Stimulated activated CD8-positive, alpha-beta memory T cell treated with anti-CD3 and anti-CD28 coated beads, Interleukin-7, amount 100 ng/mL, for 48 hours (primary cell): ENCODE results near the gene SLC44A1.

Experiments used
- DNase-seq, 2 donors: peaks; one replicate each; pipeline ENCODE4 v3.0.0-alpha.2; 2020; ENCODE audit warnings: low read depth in 1 of 2; ENCODE audit errors: extremely low read depth in 1 of 2

The SLC44A1 gene

DNA sequence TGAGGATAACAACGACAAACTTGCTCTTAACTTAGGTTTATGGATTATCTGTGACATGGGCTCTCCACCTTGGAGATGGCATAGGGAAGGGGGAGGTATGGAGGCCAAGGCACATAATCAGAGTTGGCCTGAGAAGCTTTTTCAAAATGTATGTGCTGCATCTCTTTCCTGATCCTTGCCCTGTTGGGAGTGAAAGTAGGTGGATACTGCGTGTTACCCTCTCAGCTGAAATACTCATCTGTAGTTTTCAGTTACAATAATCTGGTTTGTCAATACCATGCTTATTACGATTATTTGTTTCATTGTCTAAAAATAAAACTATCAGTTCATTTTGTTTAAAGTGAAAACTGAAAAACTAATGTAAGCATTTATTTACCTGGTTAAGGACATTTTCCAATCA lies 86.7 kb downstream of the SLC44A1 start:
- no peak for DNase-seq

DNA sequence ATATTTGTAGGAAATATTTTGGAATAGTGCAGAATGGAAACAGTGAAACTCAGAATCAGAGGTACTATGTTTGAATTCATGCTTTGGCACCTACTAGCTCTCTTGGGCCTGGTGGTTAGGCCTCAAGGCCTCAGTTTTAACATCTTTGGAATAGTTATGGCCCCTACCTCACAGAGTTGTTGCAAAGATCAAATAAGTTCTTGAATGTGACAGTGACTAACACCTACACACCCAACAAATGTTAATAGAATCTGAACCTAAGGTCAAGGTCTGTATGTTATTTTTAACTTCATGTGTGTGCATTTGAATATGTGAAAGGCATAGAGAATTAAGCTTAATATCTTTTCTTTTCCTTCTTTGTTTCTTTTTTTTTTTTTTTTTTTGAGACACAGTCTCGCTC lies 87.3 kb downstream of the SLC44A1 start:
- no peak for DNase-seq

DNA sequence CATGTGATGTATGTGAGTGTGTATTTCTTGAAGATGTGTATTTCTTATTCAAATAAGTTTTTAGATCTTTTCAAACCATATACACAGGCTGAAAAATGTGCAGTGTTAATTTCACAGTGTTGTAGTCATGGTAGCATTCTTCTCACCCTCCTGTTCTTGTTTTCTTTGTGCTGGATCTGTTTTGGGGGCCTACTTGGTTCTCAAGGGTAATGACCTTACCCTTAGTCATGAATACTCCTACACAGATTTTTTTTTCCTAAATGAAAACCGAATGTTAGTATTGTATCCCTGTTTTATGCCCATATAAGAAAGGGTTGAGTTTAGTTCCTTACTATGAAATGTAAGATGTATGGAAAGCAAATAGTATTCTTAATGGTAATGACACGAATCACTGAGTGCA lies 88.0 kb downstream of the SLC44A1 start:
- no peak for DNase-seq

DNA sequence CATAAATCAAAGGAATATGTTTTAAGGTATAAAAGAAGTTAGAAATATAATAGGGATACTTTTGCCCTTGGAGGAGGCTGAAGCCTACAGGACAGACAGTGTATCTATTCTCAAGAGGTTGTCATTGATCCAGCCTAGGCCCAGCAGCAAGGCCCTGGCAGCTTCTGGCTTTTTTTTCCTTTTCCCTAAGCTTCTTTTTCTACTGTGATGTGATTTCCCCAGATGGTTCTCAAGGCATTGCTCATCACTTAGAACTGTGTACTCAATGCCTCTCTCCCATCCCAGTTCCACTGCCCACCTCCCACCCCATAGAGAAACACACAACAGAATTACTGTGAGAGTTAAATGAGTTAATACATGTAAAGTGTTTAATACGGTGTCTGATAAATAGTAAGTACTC lies 88.6 kb downstream of the SLC44A1 start:
- DNase-seq, result no peak

DNA sequence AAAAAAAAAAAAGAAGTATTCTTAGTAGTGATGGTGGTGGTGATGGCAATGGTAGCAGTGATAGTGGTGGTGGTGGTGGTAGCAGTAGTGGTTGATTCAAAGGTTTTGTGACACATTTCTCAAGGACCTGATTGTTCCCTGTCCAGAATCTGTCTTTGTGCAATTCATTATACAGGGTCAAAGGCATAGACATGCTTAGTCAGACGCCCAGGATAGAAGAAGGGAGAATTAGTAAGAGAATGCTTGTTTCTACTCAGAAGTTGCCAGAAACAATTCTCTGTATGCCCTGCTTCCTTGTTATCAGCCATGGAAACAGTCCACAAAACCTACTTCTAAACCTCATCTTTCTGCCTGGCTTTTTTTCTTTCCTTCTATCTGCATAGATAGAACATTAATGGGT lies 89.4 kb downstream of the SLC44A1 start:
- no peak for DNase-seq

DNA sequence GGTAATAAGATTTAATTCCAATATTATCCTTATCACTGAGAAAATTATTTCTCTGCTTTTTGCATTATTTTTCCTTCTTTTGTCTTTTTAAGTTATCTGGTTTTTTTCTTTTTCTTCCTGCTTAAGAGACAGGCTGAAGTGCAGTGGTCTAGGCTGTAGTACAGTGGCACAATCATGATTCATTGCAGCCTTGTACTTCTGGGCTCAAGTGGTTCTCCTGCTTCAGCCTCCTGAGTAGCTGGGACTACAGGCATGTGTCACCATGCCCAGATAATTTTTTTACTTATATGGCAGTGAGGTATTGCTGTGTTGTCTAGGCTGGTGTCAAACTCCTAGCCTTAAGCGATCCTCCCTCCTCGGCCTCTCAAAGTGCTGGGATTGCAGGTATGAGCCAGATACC lies 93.9 kb downstream of the SLC44A1 start:
- no peak for DNase-seq

DNA sequence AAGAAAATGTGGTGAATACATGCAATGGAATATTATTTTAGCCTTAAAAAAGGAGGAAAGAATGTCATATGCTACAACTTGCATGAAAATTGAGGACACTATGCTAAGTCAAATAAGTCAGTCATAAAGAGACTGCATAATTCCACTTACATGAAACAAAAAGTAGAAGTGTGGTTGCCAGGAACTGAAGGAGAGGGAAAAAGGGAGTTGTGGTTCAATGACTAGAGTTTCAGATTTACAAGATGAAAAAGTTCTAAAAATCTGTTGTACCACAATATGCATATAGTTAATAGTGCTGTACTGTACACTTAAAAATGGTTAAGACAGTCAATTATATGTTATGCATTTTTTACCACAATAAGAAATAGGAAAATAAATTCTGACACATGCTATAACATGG lies 95.4 kb downstream of the SLC44A1 start:
- no peak for DNase-seq

DNA sequence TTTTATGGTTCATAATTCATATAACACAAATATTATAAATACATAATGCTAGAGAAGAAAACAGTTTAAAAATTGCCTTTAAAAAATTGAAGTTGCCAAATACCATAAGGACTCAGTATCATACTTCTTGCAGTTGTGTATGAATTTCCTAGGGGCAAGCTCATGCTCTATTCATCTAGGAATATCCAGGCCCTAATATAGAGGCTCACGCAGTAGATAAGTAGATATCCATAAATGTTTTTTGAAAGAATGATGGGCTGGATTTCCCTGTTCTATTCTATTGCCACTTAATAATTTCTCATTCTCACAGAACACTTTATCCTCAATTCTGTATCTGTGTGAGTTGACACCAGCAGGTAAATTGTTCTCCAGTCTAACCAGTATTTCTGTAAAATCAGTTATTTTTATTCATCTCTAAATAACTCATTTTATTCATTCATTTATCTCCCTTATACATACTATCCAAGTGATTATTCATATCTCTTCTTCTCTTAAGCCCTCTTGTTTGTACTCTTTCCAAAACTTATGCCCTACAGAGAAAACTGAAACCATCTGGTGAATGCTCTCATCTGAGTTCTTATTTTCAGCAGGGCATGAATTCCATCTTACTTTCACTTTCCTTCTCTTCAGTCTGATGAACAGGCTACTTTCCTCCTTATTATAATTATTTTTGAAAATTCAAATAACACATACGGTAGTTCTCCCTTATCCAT lies 97.1 kb downstream of the SLC44A1 start:
- DNase-seq, result no peak

DNA sequence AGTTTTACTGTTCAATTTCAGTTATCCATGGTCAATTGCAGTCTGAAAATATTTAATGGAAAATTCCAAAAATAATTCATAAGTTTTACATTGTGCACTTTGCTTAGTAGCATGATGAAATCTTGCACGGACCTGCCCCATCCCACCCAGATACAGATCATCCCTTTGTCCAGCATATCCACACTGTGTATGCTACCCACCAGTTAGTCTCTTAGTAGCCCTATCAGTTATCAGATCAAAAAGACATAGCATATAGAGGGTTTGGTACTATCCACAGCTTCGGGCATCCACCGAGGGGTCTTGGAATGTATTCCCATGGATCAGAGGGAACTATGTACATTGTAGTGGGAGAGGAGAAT lies 97.7 kb downstream of the SLC44A1 start:
- no peak for DNase-seq

DNA sequence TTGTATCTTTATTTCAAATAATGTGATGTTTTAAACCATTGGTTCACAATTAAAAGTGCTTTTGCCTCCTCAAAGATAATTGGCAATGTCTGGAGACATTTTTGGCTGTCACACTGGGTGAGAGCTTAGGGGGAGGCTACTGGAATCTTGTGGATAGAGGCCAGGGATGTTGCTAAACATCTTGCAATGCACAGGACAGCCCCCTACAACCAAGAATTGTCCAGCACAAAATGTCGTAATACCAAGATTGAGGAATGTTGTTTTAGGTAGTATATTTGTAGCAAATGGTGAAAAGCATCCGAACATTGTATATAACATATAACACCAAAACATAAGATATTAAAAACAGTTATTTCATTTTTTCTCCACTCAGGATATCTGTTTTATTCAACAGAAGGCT lies 99.8 kb downstream of the SLC44A1 start:
- no peak for DNase-seq

DNA sequence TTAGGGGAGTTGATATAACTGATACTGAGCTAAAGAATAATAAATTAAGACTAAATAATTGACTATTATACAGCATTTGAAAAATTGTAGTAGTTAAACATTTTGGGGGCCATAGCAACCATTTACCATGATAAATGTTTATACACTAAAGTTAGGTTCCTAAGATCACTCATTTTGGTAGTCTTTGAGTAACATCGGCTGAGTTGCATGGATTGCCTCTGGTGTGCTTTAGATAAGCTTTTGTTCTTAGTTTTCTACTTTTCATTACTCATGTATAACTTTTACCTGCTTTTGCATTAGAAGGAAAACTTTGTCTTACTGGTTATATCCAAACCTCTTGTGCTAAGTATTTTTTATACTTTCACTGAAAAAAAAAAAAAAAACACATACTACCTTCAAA lies 101.2 kb downstream of the SLC44A1 start:
- no peak for DNase-seq

DNA sequence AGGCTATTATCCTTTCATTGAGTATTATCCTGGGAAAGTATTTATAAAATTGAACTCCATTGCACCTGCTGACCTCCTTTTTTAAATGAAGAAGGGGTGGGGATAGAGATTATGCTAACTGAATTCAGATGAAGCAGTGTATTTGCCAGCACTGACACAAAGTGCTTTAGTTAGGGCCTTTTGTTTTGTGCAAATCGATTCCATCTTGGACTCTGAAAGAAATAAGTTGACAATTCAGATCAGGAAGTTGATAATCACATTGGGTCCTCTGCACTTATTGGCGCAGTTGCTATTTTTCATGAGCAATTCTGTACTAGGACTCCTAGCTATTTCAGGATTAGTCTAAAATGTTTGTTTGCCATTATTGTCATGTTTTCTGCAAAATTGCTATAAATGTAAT lies 101.8 kb downstream of the SLC44A1 start:
- no peak for DNase-seq

DNA sequence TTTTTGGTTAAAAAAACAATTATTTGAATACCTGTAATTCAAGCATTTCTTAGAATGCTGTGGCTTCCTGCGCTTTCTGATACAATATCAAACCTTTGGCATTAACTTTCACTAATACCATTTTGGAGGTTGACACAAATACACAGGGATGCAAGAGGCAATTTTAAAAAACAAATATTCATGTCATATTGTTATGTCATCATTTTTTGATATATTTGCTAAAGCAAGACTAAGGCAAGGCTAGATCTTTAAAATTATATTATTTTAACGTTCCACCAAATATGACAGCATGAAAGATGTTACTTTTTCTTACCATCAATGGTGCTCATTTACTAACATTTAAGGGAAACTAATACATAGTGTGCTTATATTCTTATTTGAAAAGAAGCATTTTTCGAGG lies 110.0 kb downstream of the SLC44A1 start:
- no peak for DNase-seq

DNA sequence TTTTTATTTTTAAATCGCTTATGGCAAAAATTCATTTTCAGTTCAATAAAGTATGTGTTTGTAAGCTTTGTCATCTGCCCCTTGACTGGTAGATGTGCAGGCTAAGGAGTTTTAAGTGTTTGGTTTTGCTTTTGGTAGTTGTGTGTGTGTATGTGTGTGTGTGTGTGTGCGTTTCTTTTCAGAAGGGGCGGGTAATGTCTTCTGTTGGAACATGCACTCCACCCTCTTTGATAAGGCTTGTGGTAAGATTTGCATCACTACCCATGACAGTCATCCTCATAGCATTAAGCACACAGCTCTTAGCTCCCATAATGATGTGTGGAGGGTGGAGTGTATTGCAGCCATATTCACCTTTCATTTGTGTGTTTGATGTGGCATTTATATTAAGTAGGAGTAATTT lies 111.3 kb downstream of the SLC44A1 start:
- DNase-seq, result no peak

DNA sequence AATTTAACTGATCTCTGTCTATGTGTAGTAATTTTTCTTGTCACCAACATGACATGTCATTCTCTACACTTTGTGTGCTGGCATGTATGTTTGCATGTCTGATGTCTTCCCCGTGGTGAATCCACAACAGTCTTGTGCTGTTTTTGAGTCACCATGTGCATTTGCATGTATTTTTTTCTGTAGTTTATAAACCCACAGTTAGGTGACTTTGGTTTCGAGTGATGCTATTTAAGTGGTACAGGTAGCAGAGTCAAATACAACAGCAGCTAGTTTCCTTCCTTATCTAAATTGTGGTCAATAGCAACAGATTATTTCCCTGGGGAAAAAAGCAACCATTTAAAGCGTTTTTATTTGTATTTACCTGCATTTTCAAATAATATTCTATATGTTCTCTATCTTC lies 113.5 kb downstream of the SLC44A1 start:
- no peak for DNase-seq

DNA sequence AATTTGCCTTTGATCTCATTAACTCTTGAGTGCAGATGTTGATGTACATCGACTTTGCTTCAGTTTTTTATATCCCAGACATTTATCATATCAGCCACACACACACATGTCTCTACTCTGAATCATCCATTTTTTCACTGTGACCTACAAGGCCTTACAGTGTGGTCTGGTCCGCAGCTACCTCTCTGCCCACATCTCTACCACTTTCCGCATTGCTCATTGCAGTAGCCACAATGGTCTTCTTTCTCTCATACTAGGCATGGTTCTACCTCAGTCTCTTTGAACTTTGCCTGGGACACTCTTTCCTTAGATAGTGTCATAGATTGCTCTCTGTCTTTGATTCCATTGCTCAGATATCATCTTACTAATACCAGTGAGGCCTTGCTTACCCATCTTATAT lies 115.4 kb downstream of the SLC44A1 start:
- peak; percentile 37 to 73 for DNase-seq

DNA sequence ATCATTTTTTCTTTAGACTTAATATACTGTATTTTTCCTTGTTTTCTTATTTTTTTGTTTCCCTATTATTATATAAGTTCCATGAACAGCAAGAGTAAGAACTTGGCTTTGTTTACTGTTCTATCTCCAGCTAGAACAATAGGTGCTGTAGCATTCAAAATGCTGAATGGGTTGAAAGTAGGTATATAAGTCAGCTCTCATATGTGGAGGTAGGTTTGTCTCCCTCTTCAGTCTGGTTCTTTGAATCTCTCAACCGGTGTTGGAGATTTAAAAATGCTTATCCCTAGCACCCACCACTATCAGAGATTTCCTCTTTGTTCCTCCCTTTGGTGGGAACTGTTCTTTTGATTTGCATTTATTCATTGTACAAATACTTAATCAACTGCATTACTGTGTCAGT lies 115.9 kb downstream of the SLC44A1 start:
- no peak for DNase-seq

DNA sequence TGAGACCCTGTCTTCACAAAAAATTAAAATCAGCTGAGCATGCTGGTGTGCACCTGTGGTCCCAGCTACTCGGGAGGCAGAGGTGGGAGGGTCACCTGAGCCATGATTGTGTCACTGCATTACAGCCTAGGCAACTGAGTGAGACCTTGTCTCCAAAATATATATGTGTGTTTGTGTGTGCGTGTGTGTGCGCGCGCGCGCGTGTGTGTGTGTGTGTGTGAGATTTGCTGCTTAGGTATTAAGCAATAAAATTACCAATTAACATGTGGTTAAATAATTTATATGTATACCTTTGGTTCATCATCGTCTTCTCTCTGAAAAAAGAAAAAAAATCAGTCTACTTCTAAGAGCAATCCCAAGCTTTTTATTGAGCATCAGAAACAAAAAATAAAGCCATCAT lies 117.4 kb downstream of the SLC44A1 start:
- no peak for DNase-seq

DNA sequence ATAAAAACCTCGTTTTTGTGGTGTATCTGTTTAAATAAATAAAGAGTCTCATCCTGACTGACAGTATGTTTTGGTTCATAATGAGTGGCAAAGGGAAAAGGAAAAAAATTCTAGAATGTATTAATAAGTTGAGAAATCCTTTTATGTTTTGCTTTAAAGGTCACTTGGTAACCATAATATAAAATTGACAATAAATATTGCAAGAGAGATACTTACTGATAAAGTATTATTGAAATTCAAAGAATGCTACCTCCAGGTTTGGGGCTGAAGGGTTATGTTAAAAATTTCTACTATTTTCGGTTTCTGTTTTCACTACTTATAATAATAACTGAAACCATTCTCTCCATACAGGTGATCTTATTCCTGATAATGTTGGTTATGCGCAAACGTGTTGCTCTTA lies 118.0 kb downstream of the SLC44A1 start:
- DNase-seq, result no peak

DNA sequence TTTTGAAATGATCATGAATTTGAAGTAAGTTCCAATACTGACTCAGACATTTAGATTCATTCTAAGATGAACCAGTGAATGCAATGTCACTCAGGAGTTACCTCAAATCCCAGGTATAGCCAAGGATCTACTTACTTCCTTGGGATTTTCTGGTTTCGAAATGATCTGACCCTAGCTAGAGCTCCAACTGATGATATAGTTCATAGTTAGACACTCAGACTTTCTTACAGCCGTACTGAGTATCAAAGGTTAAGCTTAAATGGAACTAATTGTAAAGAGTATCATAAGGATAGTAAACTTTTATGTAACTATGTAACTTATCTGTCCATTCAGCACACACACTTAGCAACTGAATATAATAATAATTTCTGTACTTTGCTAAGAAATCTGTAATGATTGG lies 119.4 kb downstream of the SLC44A1 start:
- no peak for DNase-seq

DNA sequence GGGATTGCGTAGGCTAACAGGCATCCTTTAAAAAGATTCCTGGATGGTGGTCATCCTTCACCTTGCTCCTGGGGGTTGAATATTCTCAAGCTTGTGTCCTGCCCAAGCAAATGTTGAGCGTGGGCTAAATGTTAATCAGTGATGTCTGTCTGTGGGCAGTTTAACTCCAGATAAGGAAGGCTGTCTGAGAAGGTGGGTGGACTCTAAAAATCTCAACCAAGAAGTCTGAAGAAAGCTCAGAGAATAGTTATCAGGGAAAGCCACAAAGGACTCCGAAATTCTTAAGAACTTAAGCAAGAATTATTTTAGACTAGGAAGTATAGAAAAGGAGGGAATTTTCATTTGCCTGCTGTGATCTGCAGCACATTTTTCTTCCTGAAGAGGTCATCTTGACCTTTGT lies 125.5 kb downstream of the SLC44A1 start:
- no peak for DNase-seq

DNA sequence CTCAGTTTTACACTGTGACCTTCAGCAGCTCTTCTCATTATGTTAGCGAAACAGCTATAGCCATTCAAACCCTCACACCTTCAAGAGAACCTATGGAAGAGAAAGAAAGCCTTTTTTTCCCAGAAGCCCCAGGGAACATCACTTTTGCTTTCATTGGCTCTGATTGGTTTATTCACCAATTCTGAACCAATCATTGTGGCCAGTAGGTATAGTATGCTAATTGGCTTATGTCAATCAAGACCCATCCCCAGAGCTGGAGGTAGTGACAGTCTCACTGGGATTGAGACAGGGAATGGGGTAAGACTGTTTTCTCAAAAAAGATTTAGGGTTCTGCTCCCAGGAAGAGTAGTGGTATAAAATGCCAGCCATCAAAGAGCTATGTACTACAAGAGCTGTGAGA lies 129.3 kb downstream of the SLC44A1 start:
- no peak for DNase-seq

DNA sequence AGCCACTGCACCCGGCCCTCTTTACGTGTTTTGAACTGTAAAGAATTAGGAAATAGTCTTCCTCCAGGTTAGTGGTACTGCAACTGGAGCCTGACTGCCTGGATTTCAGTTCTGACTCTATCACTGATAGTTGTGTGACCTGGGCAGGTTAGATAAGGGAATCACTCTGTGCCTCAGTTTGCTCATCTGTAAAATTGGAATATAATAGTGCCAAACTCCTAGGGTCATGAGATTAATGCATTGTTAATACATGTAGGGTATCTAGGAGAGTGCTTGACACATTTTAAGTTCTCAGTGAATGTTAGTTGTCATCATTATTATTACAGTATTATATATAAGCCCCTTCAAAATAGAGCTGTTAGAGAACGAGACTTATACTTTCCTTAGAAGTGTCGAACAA lies 130.9 kb downstream of the SLC44A1 start:
- DNase-seq, result no peak

DNA sequence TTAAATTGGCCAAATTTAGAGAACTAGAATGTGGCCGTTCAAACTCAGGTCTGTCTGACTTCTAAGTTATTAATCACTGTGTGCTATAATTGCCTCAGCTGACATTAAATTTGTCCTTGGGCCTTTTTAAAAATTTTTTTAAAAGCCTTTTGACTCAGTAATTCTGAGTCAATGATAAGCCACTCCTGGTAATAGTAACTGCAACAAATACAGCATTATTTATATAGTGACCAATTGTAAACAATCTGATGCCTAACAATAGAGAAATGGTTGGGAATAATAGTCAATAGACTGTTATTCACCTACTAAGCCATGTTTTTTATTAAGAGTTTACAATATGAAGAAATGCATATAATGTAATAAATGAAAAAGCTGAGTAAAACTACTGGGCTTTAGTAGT lies 132.4 kb downstream of the SLC44A1 start:
- DNase-seq, result no peak
